HG03432 (cell line): ENCODE measurements around the gene ARPC1A.
"Not testable (repeated sequence)": the region's sequence is repeated elsewhere in the genome, so short reads cannot be mapped to it uniquely, and the experiment has no call there.

Experiments used
- ATAC-seq: cut with Tn5 transposase; IDR thresholded peaks from one replicate; pipeline ENCODE4 v1.9.1; 2021; ENCODE audit warnings: mild to moderate bottlenecking, moderate library complexity; ENCODE audit not compliant: unreplicated experiment

Gene ARPC1A

DNA sequence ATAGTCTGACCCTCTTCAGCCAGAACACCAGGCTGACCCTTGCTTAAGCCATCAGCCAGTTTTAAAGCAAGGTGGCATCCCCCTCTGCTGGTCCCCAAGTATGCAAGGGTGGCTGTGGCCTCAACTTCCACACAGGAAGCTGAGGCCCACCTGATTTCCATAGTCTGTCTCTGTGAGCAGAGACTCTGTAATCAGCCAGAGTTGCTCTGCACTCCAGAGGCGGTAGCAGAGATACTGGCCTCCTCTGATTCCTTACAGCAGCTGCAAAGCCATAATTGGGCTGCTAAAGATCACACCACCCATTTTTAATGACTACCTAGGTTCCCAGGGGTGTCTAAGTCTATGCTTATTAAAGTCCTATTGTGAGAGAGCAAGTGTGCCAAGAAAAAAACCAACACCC is 80.9 kb downstream of the ARPC1A start:
- ATAC-seq: no peak

DNA sequence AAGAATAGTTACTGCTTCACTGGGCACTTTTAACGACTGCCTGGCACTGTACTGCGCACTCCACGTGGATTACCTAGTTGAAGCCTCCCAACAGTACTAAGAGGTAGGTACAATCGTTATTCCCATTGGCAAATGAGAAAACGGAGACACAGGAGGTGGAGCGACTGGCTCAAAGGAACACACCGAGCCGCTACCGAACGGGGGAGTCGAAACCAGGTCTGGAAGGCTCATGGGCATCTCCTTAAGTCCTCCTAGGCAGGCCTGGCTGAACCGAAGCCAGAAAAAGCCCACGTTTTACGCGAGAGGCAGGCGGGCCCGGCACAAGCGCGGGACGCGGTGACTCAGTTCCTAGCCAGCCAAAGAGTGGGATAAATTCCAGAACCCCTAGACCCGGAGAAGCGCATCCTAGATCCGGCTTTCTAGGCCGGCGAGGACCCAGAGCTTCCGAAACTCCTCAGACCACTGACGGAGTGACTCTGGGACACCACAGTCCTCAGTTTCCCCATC is 82.2 kb downstream of the ARPC1A start:
- peak; percentile 13 for ATAC-seq

DNA sequence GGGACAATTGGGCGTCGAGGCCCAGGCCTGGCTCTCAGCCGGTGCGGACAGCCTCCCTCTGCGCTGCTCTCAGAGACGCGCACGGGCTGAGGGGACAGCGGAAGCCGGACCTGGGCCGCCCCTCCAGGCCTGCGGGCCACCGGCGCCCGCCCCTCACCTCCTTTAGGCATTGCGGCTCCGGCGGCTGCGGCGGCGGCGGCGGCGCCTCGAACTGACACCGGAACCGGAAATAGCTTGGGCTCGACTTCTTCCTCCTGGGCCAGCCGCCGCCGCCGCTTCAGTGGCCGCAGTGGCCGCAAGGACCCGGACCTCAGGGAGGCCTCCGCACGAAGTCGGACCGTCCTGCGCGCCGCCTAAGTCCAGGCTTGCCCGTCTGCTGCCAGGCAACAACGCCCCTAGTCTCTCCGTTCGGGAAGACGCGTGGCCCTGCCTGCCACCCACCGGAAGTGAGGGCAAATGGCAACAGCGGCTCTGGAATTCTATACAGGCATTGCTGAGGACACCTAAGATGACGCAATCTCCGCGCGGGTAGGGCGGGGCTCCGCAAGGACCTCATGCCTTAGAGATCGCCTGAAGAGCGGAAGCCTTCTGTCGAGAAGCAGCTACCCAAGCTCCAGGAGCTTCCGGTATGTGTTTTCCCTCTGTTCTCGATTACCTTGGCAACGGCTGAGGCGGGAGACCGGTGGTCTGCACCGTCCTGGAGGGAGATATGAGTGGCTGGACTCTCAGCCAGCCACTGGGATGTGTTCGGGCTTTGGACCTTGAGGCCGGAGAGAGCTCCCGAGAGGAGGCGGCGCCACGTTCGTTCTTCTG is 82.9 kb downstream of the ARPC1A start, which contains the start of the genes BUD31 and PDAP1:
Gene BUD31 (plus strand): TSS at position 591 of the 813 bp plus-strand sequence. CDS start 2,124 bp downstream, outside the sequence.
Gene PDAP1 (minus strand): TSS at position 219 of the 813 bp plus-strand sequence. CDS start 49 bp downstream, at position 170.
- peak; percentile 81 for ATAC-seq

DNA sequence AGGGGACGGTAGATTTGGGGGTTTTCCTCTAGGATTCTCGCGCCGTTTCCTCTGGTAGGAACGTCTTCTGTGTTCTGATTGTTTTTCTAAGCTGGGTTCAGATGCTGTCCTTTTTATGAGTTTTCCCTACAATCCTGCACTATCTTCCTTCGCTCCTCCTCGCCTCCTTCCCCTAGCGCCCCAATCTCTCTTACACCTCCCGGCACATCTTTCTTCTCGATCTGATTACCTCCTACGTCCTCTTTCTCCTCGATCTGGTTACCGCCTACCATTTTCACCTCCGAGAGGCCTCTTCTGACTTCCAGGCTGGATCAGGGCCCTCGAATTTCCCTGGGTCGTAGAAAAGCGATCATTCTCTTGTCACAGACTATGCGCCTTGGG is 83.5 kb downstream of the ARPC1A start:
- ATAC-seq: no peak

DNA sequence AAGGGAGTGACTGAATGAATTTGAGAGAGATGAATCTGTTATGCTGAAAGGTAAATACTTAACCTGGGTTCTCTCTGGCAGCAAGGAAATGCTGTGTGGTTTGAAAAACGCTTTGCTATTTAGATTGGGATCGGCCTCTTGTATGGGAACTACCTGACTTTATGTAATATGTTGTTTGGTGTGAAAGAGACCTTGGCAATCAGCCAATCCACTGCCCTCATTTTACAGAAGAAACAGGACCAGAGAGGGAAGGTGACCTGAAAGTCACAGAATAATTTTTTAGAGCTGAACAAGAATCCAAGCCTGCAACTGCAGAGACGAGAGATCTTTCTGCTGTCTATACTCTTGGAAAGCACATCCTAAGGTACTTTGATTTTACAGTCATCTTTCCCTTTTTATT is 84.1 kb downstream of the ARPC1A start:
- ATAC-seq: no peak

DNA sequence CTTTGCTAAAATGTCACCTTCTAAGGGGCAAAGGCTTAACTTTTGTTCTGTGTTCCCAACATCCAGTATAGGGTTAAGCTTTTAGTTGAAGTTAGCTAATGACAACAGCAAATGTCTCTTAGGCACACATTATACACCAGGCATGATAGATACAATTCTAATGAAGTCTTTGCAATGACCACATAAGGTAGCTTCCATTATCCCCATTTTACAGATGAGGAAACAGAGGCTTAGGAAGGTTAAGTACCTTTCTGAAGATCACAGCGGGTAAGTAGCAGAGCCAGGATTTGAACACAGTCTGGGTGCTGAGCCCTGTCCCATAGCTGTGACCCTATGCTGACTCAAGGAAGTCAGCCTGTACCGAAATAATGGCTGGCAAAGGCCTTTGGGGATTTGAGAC is 84.9 kb downstream of the ARPC1A start:
- no peak for ATAC-seq

DNA sequence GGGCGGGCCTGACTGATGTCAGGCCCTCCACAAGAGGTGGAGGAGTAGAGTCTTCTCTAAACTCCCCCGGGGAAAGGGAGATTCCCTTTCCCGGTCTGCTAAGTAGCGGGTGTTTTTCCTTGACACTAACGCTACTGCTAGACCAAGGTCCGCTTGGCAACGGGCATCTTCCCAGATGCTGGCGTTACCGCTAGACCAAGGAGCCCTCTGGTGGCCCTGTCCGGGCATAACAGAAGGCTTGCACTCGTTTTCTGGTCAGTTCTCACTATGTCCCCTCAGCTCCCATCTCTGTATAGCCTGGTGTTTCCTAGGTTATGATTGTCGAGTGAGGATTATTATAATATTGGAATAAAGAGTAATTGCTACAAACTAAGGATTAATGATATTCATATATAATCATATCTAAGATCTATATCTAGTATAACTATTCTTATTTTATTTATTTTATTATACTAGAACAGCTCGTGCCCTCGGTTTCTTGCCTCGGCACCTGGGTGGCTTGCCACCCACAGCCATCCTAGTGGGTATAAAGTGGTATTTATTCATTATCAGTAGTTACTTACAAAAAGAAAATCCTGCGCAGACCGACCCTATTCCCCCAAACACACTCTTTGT is 89.9 kb downstream of the ARPC1A start:
- not testable (repeated sequence) for ATAC-seq
